Duodenal mucosa (tissue), 2 donors: Measurements from ENCODE around the gene EEIG1.

Experiments used
- H3K27ac ChIP-seq: one replicate; pipeline ENCODE4 v1.7.0; 2013; ENCODE audit warnings: low read depth, low read length
- H3K27me3 ChIP-seq, 2 donors: one replicate each; pipeline ENCODE4 v1.7.0; 2013; ENCODE audit warnings: low read length in 2 of 2, control low read depth in 1 of 2; ENCODE audit not compliant: insufficient read depth in 2 of 2, control insufficient read depth in 1 of 2
- H3K36me3 ChIP-seq, 2 donors: one replicate each; pipeline ENCODE4 v1.7.0; 2013; ENCODE audit warnings: low read length in 2 of 2, control low read depth in 1 of 2; ENCODE audit not compliant: insufficient read depth in 2 of 2, control insufficient read depth in 1 of 2
- H3K4me1 ChIP-seq, 2 donors: one replicate each; pipeline ENCODE4 v1.7.0; 2013; ENCODE audit warnings: low read length in 2 of 2, control low read depth in 1 of 2; ENCODE audit not compliant: insufficient read depth in 2 of 2, control insufficient read depth in 1 of 2
- H3K4me3 ChIP-seq, 2 donors: one replicate each; pipeline ENCODE4 v1.7.0; 2013; ENCODE audit warnings: low read length in 2 of 2, low read depth in 1 of 2
- H3K9ac ChIP-seq, 2 donors: one replicate each; pipeline ENCODE4 v1.7.0; 2013; ENCODE audit warnings: low read length in 2 of 2, low read depth in 1 of 2
- H3K9me3 ChIP-seq, 2 donors: one replicate each; pipeline ENCODE4 v1.7.0; 2013; ENCODE audit warnings: low read length in 2 of 2, control low read depth in 1 of 2; ENCODE audit not compliant: control insufficient read depth in 1 of 2

Gene EEIG1

GRCh38 chr9:127983847-127984289 lies 3.1 kb upstream of the EEIG1 start:
- no peak overlapping the region for H3K9ac ChIP-seq
- no peaks in the 10 kb centered on the region for H3K36me3 ChIP-seq
- no peaks in the 10 kb centered on the region for H3K9me3 ChIP-seq
- H3K27ac ChIP-seq, result no peak overlapping the region
- peaks cover 22 to 24% of the 10 kb centered on the region in 2 donors for H3K4me1 ChIP-seq
- H3K27me3 ChIP-seq, result no peaks in the 10 kb centered on the region
- H3K4me3 ChIP-seq, result no peak overlapping the region

GRCh38 chr9:127982912-127983311 lies 2.1 kb upstream of the EEIG1 start:
- H3K27me3 ChIP-seq, result no peaks in the 10 kb centered on the region
- H3K9ac ChIP-seq, result no peak overlapping the region
- no peaks in the 10 kb centered on the region for H3K36me3 ChIP-seq
- H3K9me3 ChIP-seq, result no peaks in the 10 kb centered on the region
- H3K4me1 ChIP-seq, result peaks cover 19 to 26% of the 10 kb centered on the region in 2 donors
- H3K27ac ChIP-seq, result no peak overlapping the region
- H3K4me3 ChIP-seq, result no peak overlapping the region

GRCh38 chr9:127981559-127982121 lies 851 bp upstream of the EEIG1 start:
- peak overlapping the region; percentile 65 to 81 for H3K4me3 ChIP-seq
- H3K4me1 ChIP-seq, result peaks cover 25 to 38% of the 10 kb centered on the region in 2 donors
- peak overlapping the region; percentile 76 to 89 for H3K9ac ChIP-seq
- no peaks in the 10 kb centered on the region for H3K9me3 ChIP-seq
- no peaks in the 10 kb centered on the region for H3K36me3 ChIP-seq
- peak overlapping the region; percentile 73 for H3K27ac ChIP-seq
- no peaks in the 10 kb centered on the region for H3K27me3 ChIP-seq

GRCh38 chr9:127980060-127980705 lies 606 bp downstream of the EEIG1 start:
- H3K9me3 ChIP-seq, result no peaks in the 10 kb centered on the region
- H3K36me3 ChIP-seq, result peaks cover 5% of the 10 kb centered on the region in 2 donors
- H3K9ac ChIP-seq, result peak overlapping the region; percentile 81 to 92
- peaks cover 40 to 53% of the 10 kb centered on the region in 2 donors for H3K4me1 ChIP-seq
- H3K27ac ChIP-seq, result peak overlapping the region; percentile 83
- no peaks in the 10 kb centered on the region for H3K27me3 ChIP-seq
- peak overlapping the region; percentile 89 to 93 for H3K4me3 ChIP-seq

- Histone ChIP-seq H3K36me3 (peaks cover 5 to 7% of the 10 kb centered on the region in 2 donors), H3K27me3 (no peaks in the 10 kb centered on the region), H3K4me1 (peaks cover 47 to 60% of the 10 kb centered on the region in 2 donors), H3K27ac (peak overlapping the region; percentile 83), H3K4me3 (peak overlapping the region; percentile 89 to 93), H3K9ac (peak overlapping the region; percentile 81 to 92), H3K9me3 (no peaks in the 10 kb centered on the region)
Observed at GRCh38 chr9:127979333-127980059, 1.3 kb downstream of the EEIG1 start.

GRCh38 chr9:127979015-127979332 lies 1.8 kb downstream of the EEIG1 start:
- Histone ChIP-seq H3K4me3 (peak overlapping the region; percentile 89 to 93), H3K27me3 (no peaks in the 10 kb centered on the region), H3K4me1 (peaks cover 52 to 65% of the 10 kb centered on the region in 2 donors), H3K9ac (peak overlapping the region; percentile 81 to 92), H3K9me3 (no peaks in the 10 kb centered on the region), H3K36me3 (peaks cover 5 to 8% of the 10 kb centered on the region in 2 donors), H3K27ac (peak overlapping the region; percentile 83)

GRCh38 chr9:127977884-127978647 lies 2.7 kb downstream of the EEIG1 start:
- Histone ChIP-seq H3K9ac (peak overlapping the region; percentile 81 to 92), H3K27ac (peak overlapping the region; percentile 53), H3K4me1 (peaks cover 61 to 74% of the 10 kb centered on the region in 2 donors), H3K9me3 (no peaks in the 10 kb centered on the region), H3K27me3 (no peaks in the 10 kb centered on the region), H3K36me3 (peaks cover 5 to 8% of the 10 kb centered on the region in 2 donors), H3K4me3 (peak overlapping the region; percentile 89 to 93)

GRCh38 chr9:127977009-127977883 lies 3.5 kb downstream of the EEIG1 start:
- Histone ChIP-seq H3K4me1 (peaks cover 65 to 78% of the 10 kb centered on the region in 2 donors), H3K9ac (peak overlapping the region; percentile 81 to 92)

GRCh38 chr9:127976498-127976897 lies 4.3 kb downstream of the EEIG1 start:
- Histone ChIP-seq H3K9ac (peak overlapping the region; percentile 81 to 92), H3K36me3 (peaks cover 5 to 8% of the 10 kb centered on the region in 2 donors), H3K4me3 (peak overlapping the region; percentile 89 to 93), H3K27ac (peak overlapping the region; percentile 53), H3K4me1 (peaks cover 68 to 82% of the 10 kb centered on the region in 2 donors), H3K9me3 (no peaks in the 10 kb centered on the region), H3K27me3 (no peaks in the 10 kb centered on the region)

More at GRCh38 chr9:127977009-127977883, 3.5 kb downstream of the EEIG1 start:
- Histone ChIP-seq H3K9me3 (no peaks in the 10 kb centered on the region), H3K27me3 (no peaks in the 10 kb centered on the region), H3K36me3 (peaks cover 5 to 8% of the 10 kb centered on the region in 2 donors), H3K27ac (peak overlapping the region; percentile 53), H3K4me3 (peak overlapping the region; percentile 89 to 93)
